Hypothalamus (tissue), 51 donors: ENCODE data around the gene C16orf96.

ENCODE experiments used
- DNase-seq, 51 donors: peaks; one replicate each; lab custom pipeline; 2025; lab: John Stamatoyannopoulos, UW

Gene C16orf96

DNA sequence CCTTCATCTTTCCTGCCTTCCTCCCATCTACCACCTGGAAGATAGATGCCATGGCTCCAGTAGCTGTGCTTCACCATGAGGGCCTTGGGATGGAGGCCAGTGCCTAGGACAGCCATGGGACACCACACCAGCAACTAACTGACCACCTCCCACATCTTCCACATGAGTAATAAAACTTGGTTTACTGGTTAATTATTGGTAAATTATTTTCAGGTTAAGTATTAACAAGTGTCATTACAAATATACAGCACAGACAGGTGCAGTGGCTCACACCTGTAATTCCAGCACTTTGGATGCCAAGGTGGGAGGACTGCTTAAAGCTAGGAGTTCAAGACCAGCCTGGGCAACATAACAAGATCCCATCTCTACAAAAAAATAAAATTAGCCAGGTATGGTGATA, 31.6 kb upstream of the C16orf96 start:
- no peak for DNase-seq

DNA sequence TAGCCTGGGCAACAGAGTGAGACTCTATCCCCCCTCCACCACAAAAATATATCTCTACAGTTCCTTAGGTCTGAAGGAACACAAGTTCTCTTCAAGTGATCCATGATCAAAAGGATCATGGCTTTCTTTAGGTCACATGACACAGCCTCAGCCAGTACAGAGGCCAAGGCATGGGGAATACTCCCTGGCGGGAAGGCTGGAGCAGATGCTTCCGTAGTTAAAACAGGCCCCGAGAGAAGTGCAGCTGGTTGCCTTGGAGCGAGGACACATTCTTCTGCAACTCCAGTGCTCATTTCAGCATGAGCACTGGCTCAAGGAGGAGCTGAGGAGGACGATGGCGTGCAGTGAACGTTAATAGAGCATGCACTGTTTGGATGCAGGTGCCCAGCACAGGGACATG, 31.1 kb upstream of the C16orf96 start:
- peak in 8 of 51 donors; percentile 14 to 55 (median 34) for DNase-seq

DNA sequence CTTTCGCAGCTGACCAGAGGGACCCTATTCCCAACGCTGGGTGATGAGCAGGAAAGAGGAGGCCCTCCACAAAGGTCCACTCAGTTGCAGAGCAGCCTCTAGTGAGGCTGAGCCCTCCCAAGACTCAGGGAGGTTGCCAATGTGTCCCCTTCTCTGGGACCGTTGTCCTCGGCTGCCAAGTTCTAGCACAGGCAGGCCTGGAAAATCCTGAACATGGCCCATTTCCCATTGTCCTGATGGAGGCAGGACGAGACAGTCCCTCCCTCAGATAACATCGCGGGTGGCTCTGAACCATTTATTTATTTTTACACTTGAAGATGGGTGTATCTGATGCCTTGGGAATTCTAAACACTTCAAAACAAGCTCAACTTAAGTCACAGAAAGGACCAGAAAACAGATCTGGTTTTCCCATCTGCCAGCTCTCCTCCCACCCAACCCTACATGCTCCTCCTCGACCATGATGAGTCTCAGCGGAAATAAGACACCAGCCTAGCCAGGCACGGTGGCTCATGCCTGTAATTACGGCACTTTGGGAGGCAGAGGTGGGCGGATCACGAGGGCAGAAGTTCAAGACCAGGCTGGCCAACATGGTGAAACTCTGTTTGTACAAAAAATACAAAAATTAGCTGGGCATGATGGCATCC, 30.4 kb upstream of the C16orf96 start:
- DNase-seq = peak in 1 of 51 donors; percentile 52

DNA sequence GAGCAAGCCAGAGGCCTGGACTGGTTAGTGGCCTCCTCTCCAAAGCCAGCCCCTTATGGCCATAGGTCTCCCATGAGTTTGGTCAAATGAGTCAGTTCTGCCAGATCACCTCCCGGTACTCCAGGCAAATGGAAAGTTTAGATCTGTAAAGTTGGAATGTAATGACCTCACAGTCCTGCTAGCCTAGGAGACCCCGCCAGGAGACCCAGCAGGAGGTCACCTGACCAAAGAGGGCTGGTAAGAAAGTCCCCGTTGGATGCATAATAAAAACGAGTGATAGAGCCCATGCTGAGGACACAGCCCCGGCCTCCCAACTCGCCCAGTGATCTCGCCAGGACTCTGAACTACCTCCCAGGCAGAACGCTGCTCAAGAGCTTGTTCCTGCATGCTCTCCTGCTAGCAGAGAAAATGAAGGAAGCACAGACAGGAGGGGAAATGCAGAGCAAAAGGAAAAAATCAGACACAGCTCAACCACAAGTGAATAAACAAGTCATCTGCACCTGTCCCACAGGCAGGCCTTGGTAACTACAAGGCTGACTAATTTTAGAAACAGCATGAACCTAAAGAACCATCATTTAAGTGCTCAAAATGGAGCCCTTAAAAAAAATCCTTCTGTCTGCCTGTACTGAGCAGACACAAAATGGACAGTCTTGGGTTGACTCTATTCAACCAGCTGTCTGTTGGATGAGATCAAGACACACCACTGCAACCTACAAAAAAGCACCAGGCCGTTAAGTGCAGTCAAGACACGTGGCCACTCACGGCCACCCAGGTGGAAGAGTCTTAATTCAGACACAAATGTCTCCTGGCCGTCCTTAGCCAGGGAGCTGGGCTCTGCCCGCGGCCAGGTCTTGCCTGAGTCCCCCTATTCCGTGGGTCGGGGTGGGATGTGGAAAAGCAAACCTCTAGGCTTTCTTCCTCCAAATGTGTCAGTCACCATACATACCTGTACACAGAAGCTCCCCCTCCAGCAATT, 26.8 kb upstream of the C16orf96 start:
- DNase-seq = peak in 2 of 51 donors; percentile 16 to 22

DNA sequence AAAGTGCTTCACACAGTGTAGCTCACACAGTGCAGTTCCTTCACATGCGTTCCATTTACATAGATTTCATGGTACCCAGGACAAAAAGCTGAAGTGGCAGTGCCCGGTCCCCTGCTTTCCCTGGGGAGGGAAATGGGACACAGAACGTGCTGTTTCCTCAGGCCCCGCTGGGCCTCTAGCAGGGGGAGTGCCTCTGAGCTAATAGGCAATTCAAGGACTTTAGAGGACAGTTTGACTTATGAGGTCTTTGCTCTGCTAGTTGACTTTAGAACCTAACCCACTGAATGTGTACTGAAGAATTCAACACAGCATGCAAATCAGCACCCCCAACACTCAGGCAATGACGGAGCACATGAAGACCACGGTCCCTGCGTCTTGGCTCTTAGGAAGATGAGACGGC, 24.3 kb upstream of the C16orf96 start:
- no peak for DNase-seq

DNA sequence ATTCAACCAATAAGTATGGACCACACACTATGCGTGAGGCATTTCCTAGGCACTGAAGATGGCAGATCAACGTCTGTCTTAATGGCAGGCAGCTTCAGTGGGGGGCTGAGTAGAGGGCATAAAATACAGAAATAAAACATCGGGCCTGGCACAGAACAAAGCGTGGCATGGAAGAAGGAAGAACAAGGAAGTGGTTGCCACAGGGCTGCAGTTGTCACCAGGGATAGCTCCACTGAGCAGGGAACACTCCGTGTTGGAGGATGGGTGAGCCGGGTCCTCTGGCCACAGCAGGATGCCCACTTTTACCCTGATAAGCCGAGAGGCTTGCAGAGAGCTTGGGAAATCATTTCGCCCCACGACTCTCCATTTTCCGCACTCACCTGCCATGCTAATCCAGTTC, 23.9 kb upstream of the C16orf96 start:
- DNase-seq = no peak

DNA sequence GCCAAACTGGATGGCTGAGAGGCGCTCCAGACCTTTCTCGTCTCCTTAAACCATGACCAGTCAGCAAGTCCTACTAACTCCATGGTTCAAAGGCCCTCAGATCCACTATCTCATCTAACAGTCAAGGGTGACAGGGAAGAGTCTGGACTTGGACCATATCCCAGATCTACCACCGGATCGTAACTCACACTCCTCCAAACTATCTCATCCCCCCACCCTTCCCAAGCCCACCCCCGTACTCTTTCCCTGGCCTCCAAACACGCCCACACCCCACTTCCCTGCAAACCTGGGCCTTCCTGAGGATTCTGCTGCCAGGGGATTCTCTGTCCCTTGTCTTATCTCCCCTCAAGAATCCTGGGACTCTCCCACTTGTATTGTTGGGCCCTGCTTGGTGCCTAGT, 22.6 kb upstream of the C16orf96 start:
- no peak for DNase-seq

DNA sequence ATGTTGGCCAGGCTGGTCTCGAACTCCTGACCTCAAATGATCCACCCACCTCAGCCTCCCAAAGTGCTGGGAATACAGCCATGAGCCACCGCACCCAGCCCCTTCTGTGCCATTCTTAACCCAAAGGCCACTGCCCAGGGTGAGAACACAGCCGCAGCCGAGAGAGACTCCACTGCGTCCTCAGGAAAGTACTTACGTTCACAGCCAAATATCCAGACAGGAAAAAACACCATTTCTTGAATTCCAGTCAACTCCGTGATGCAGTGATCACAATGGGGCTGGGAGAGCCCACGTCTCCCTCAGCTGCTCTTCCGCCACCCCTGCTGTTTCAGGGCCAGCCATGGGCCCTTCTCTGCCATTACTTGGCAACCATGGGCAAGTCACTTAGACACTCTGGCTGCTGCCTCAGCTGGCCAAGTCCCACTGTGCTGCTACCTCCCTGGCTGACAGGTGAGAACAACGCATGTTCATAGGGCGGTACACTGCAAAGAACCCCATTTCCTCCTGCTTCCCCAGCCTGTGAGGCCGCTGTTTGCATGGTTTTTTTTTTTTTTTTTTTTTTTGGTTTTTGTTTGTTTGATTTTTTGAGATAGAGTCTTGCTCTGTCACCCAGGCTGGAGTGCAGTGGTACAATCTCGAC, 21.9 kb upstream of the C16orf96 start:
- DNase-seq = peak in 1 of 51 donors; percentile 8

DNA sequence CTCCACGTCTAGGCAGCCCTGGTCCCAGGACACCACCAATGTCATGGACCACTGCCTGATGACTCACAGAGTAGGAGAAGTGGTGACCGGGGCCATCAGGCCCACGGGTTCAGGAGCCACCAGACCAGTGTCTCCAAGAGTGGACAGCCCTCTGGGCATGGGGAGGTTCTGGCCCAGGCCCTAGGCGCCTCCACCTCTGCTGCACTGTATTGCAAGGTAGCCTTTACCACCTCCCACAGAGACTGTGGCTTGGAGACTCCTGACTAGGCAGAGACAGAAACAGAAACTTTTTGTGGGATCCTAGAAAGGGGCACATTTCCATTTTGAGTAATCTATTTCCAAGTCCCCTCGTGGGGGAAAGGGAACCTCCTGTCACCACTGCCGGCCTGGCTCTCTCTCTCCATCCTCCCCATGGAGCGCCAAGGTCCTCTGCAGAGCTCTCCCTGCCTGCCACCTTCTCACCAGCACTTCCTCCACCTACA, 20.5 kb upstream of the C16orf96 start:
- DNase-seq = no peak

DNA sequence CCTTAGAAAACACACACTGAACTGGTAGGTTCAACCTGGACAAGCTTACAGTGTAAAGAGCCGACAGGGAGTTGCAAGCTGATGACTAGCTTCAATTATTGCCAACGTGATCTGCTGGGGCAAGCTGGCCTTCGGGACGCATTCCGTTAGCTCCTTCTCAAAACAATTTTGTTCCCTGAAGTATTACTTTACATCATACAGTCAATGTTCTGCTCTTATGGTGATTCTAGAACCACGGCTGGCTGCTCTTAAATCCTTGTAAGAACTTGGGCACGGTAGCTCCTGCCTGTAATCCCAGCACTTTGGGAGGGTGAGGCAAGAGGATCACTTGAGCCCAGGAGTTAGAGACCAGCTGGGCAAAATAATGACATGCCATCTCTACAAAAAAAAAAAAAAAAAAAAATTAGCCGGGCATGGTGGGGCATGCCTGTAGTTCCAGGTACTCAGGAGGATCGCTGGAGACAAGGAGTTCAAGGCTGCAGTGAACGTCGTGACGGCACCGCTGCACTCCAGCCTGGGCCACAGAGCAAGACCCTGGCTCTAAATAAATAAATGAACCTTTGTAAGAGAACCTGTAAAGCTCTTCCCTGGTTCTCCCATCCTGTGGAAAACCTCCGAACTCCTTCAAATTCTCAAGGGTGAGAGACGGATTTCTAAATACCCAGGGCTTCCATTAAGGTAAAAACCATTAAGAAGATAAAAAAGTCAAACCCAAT, 19.6 kb upstream of the C16orf96 start:
- DNase-seq = no peak

DNA sequence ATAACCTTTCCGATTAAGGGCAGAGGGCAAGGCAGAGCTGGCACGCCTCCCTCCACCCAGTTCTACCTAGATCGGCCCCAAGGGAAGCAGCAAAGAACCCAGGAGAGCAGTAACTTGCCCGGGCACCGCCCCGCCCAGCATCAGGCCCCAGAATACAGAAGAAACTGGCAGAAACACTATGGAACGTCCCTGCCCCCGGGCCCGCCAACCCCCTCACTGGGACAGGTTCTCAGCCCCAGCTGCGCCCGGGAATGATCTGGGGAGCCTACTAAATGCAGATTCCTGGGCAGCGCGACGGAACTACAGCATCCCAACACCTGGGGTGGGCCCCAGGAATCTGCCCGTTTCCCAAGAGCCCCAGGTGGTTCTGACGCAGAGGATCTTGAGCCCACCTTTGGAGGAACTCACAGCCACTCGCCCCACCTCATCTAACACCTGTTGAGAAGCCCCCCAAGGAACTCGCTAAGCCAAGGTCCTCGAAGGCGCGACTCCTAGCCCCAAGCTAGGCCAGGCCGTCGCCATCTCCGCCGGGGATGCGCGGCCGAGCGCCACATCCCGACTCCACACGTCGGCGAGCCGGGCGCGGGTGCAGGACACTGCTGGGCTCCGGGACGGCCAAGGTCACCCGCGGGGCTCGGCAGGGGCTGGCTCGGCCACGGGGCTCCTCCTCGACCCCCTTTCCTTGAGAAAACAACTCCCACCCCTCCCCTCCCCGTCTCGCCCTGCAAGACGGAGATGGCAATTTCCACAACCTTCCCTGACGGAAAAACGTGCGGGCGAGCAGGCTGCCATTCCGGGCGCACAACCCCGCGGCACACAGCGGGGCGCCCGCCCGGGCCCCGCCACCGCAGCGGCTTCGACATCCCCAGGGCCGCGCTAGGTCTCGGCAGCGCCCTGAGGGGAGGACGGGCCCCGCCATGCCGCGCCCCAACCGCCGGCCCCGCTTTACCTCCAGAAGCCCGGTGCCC, 18.5 kb upstream of the C16orf96 start:
- peak in 25 of 51 donors; percentile 12 to 72 (median 43) for DNase-seq

DNA sequence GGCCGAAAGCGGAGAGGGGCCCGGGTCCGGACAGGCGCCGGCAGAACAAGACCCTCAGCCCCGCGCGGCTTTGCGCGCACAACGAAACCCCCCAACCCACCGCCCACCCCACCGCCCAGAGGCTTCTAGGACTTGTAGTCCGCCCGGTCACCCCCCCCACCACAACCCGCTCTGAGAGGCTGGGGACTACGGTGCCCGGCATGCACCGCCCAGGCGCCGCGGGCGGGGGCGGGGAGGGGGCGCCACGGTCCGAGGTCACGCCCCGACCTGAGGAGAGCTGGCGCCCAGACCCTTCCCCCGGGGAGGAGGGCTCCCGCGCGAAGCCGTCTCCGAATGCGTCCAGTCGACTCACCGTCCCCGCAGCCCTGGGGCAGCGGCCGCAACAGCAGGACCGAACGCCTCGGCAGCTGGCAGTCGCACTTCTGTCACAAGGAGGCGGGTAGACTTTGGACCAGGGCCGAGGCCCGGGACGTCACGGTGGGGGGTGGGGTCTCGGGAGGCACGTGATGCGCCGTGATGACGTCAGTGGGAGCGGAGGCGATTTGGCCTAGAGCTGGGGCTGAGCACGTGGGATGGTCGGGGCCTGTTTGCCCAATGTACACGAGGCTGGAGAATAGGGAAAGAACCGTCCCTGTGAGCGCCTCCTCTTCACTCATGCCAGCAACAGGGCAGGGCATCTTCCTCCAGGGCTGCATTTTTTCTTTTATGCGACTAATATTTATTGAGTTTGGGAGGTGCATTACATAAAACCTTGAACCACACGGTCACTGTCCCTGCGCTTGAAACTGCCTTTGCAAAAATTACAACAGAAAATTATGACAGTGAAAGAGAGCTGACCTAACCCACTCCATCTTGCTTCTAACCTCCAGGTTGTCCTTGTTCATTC, 17.5 kb upstream of the C16orf96 start, which contains the start of gene CDIP1:
CDIP1 (minus strand) TSS at position 424 of the 886 bp plus-strand sequence. CDS start 24,643 bp downstream, outside the sequence.
- DNase-seq = peak; percentile 88 to 99 (median 97)

DNA sequence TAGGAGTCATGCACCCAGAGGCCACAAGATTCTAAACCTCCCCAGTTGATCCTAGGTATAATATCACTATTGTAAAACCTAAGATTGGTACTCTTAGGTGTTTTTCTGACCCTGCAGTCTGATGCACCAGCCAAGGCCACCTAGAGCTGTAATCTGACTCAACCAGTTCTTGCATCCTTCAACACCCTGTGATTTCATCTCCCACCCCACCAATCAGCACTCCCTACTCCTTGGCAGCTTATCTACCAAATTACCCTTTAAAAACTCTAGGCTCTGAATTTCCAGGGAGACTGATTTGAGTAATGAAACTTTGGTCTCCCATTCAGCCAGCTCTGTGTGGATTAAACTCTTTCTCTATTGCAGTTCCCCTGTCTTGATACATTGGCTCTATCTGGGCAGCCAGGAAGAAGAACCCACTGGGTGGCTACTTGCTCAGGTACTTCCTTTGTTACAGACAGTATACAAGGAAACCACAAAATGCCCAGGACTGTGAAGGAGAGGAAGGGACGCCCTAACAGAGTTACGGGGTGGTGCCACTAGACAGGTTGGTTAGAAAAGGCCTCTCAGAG, 16.3 kb upstream of the C16orf96 start:
- DNase-seq = no peak

DNA sequence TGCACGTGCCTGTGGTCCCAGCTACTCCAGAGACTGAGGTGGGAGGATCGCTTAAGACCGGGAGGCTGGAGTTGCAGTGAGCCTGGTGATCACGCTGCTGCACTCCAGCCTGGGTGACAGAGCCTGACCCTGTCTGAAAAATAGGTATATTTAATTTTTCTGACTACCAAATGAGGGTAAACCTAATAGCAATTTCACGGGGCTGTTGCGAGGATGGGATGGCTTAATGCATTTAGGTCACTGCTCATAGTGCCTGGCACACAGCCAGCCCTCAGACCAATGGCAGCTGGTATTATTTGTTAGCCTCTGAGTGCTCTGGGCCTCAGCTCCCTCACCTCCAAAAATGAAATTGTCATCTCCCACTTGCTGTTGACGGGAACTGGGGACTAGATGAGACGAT, 11.7 kb upstream of the C16orf96 start:
- no peak for DNase-seq

DNA sequence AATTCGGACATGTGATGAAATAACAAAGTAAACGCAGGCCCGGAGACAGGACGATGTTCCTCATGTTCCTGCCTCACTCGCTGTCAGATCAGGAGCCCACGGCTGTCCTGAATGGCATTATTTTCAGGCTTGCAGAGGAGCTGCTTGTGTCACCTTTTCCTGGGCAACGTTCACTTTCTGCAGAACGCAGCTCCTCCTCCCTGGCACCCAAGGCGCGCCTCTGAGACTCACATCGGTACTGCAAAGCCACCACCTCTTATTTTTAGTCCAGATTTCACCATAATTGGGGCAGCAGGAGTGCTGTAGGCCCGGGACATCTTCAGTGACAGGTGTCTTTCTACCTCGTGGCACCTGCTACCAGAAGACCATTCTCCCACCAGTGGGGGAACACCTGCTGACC, 8.0 kb upstream of the C16orf96 start:
- DNase-seq = no peak

DNA sequence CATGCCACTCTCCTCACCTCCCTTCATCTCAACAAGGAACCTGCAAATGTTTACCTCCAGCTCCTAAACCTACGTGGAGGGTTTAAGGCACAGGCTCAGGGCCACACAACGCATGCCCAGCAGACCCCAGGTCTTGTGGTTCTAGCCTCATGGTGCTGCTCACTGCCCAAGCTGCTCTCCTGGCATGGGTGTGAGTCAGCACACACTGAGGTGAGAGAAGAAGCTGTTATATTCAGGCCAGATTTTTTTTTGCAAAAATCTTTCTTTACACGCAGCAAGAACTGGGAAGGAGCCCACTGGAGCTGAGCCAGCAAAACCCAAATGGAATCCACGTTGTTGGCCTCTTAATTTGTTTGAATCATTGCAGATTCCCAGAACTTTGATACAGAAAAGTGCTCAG, 5.5 kb upstream of the C16orf96 start:
- no peak for DNase-seq

DNA sequence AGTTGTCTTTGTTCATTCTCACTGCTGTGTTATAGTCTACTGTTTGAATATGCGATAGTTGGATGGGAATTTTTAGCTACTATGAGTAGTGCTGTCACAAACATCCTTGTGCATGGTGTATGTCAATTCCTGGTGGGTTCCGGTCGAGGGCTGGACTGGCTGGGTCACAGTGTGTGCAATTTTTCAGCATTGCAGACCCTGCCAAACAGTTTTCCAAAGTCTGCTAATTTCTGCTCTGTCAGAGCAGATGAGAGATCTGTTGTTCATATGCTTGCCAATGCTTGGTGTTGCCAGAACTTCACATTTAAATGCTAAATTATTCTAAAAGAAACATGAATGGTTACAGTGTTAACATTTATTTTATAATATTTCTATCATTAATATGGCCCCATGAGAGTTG, 3.6 kb upstream of the C16orf96 start:
- no peak for DNase-seq

DNA sequence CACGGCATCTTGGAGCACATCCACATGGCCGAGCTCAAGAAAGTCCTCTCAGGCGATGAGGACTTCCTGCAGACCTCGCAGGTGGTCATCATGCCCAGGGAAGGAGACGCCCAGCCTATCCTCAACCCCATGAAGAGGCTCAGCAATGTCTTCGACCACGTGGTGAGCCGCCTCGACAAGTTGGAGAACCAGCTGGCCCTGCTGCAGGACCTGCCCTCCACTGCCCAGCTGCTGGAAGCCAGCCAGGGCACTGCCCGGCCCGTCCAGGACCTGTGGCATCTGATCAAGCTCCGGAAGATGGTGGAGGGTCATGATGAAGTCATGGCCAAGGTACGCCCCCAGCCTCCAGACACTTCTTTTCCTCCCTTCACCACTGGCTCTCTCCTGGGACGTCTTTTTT, 440 bp downstream of the C16orf96 start:
- DNase-seq = no peak
